GM12801 (cell line): ENCODE results near the gene LDLRAD4.

Source experiments
- CTCF ChIP-seq: IDR thresholded peaks from one replicate; pipeline ENCODE4 v1.5.1; 2011; ENCODE audit warnings: control low read depth; ENCODE audit not compliant: insufficient read length; ENCODE audit errors: extremely low read depth

The LDLRAD4 gene

GRCh38 chr18:13501543-13501887, 283.0 kb downstream of the LDLRAD4 start:
- no peak for TF ChIP-seq CTCF

- no peak for TF ChIP-seq CTCF
These were observed 283.3 kb downstream of the LDLRAD4 start for GRCh38 chr18:13501891-13502290.

- no peak for TF ChIP-seq CTCF
These were observed 284.0 kb downstream of the LDLRAD4 start for GRCh38 chr18:13502585-13502984.

- TF ChIP-seq CTCF = no peak
These were observed 285.3 kb downstream of the LDLRAD4 start for GRCh38 chr18:13503836-13504235.

- TF ChIP-seq CTCF = no peak
These were observed 287.3 kb downstream of the LDLRAD4 start for GRCh38 chr18:13505780-13506345.

- TF ChIP-seq CTCF = no peak
These were observed 292.0 kb downstream of the LDLRAD4 start for GRCh38 chr18:13510594-13510993.

GRCh38 chr18:13511961-13512577, 293.5 kb downstream of the LDLRAD4 start:
- TF ChIP-seq CTCF = no peak
